Subcutaneous preadipocyte (primary cell): ENCODE data around the gene PPP1R13B. TPM values are rescaled to one million over a fixed set of nuclear protein-coding genes. Genes with fewer than 3 reads are reported as not detected.

ENCODE experiments used
- small RNA-seq: library from RNA; depleted of rRNA; stranded (forward); fragments of <200 nt; gene quantifications from one replicate; pipeline ENCODE3, GENCODE V24; 2012
- total RNA-seq: library from RNA; depleted of rRNA; stranded (reverse); fragments of >200 nt; gene quantifications from 2 replicates; pipeline ENCODE4 v1.2.3, GENCODE V29; 2012

The PPP1R13B gene, protein sequence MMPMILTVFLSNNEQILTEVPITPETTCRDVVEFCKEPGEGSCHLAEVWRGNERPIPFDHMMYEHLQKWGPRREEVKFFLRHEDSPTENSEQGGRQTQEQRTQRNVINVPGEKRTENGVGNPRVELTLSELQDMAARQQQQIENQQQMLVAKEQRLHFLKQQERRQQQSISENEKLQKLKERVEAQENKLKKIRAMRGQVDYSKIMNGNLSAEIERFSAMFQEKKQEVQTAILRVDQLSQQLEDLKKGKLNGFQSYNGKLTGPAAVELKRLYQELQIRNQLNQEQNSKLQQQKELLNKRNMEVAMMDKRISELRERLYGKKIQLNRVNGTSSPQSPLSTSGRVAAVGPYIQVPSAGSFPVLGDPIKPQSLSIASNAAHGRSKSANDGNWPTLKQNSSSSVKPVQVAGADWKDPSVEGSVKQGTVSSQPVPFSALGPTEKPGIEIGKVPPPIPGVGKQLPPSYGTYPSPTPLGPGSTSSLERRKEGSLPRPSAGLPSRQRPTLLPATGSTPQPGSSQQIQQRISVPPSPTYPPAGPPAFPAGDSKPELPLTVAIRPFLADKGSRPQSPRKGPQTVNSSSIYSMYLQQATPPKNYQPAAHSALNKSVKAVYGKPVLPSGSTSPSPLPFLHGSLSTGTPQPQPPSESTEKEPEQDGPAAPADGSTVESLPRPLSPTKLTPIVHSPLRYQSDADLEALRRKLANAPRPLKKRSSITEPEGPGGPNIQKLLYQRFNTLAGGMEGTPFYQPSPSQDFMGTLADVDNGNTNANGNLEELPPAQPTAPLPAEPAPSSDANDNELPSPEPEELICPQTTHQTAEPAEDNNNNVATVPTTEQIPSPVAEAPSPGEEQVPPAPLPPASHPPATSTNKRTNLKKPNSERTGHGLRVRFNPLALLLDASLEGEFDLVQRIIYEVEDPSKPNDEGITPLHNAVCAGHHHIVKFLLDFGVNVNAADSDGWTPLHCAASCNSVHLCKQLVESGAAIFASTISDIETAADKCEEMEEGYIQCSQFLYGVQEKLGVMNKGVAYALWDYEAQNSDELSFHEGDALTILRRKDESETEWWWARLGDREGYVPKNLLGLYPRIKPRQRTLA
- 2.3 and 3.3 TPM in 2 replicates for total RNA-seq

DNA sequence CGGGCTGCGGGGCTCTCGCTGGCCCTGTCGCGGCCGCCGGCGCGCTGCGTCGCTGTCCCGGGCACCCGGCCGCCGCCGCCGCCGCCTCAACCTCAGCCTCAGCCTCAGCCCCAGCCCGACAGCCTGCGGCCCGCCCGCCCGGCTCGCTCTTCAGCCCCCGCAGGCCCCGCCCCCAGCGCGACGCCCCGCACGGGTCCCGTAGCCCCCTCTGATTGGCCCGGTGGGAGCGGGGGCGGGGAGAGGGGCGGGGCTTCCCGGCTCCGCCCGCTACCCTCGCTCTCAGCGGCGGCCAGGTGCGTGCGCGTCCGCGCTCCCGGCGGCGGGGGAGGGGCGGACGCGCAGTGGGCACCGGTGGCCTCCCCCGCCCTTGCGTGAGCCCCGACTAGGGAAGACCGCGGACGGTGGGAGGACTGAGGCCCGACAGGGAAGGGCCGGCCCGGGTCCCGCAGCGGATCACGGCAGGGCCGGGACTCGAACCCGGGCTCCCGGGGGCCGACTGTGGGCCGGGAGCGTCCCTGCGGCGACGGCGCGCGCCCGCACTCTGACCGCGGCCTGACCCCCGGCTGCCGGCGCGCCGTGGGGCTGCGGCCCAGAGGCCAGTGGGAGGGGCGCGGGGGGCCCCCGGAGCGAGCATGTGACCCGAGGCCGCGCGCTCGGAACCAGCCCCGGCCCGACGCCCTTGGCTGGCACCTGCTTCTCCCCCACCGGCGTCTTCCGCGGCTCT is at the start of gene PPP1R13B:
TSS of gene PPP1R13B (minus strand) at position 125 of the 724 bp plus-strand sequence. CDS start 268 bp downstream, outside the sequence.

DNA sequence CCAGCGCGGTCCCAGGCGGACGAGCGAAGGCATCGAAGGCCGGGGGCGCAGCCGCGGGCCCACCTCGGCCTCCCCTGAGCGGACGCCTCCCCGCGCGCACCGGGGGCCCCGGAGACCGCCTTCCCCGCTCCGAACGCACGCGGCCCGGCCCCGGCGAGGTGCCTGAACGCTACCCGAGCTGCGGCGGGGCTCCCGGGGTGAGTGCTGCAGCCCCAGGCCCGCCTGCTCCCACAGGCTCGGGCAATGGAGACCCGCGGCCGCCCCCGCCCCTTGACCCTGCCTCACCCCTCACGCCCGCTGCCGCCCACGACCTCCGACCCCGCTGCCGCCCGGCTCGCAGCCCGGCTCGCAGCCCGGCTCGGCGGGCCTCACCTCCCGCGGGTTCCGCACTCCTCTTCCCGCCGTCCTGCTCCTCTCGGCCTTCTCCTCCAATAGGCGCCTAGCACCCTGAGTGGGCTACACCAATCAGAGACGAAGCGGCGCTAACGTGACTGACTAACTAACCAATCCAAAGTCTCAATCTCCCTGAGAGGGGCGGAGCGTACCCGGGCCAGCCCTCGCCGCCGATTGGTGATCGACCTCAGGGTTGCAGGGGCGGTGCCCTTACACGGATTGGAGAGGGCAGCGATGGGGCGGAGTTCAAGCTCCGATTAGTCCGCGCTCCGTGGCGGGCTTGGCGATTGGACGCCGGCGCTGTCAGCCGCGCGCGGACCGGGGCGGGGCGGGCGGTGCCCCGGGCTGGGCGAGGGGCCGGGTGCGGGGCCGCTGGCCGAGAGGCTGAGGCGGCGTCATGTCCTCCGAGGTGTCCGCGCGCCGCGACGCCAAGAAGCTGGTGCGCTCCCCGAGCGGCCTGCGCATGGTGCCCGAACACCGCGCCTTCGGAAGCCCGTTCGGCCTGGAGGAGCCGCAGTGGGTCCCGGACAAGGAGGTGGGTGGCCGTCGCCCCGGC is 132.0 kb downstream of the PPP1R13B start, which contains the start of the genes XRCC3 and ZFYVE21:
TSS of gene XRCC3 (minus strand) at position 400 of the 949 bp plus-strand sequence. CDS start 4,364 bp downstream, outside the sequence.
TSS of gene ZFYVE21 (plus strand) at position 759 of the 949 bp plus-strand sequence. CDS start at position 791, 32 bp downstream.

Small RNA genes within 50 kb of the gene (small RNA-seq; reads per million reads assigned to genes)
- gene RF00019 (not detected), gene RF00280 (not detected)

Other genes with a start within 250 kb of the PPP1R13B start
- gene KLC1, start 218.4 kb downstream of the PPP1R13B start, total RNA-seq: 123 and 171 TPM in 2 replicates
- gene XRCC3, start 132.1 kb downstream of the PPP1R13B start, total RNA-seq: 18.4 and 26.2 TPM in 2 replicates
- gene ZFYVE21, start 131.8 kb downstream of the PPP1R13B start, total RNA-seq: 39.5 and 42.3 TPM in 2 replicates
- 0.39 and 0.73 TPM in 2 replicates for gene TDRD9, start 80.9 kb upstream of the PPP1R13B start, total RNA-seq
- not detected in 2 replicates for gene RD3L, start 95.0 kb upstream of the PPP1R13B start, total RNA-seq
- not detected in 2 replicates for gene ASPG, start 238.1 kb upstream of the PPP1R13B start, total RNA-seq